Mesenchymal stem cell (in vitro differentiated cells and primary cell): ENCODE results near the gene TMCC3.

ENCODE experiments used
- DNase-seq: peaks from one replicate; pipeline ENCODE4 v3.0.0-alpha.2; 2013
- H2AFZ ChIP-seq: one replicate; pipeline ENCODE4 v1.6.1; 2013; ENCODE audit warnings: low read depth, mild to moderate bottlenecking, control low read depth, inconsistent platforms, low read length, moderate library complexity
- H2AK5ac ChIP-seq: 2 replicates; pipeline ENCODE4 v1.6.1; 2013; ENCODE audit warnings: low read length, moderate library complexity, mild to moderate bottlenecking, inconsistent platforms; ENCODE audit not compliant: severe bottlenecking
- H2BK120ac ChIP-seq: one replicate; pipeline ENCODE4 v1.6.1; 2013; ENCODE audit warnings: low read depth, mild to moderate bottlenecking, inconsistent platforms, low read length, moderate library complexity
- H2BK12ac ChIP-seq, 2 experiments: one replicate each; pipeline ENCODE4 v1.6.1; 2013; ENCODE audit warnings: inconsistent platforms in 2 of 2, low read length in 2 of 2, mild to moderate bottlenecking in 2 of 2, moderate library complexity in 2 of 2, control low read depth in 1 of 2
- H2BK15ac ChIP-seq: one replicate; pipeline ENCODE4 v1.6.1; 2013; ENCODE audit warnings: mild to moderate bottlenecking, low read depth, inconsistent platforms; ENCODE audit not compliant: poor library complexity, severe bottlenecking
- H2BK5ac ChIP-seq: 2 replicates; pipeline ENCODE4 v1.6.1; 2013; ENCODE audit warnings: low read depth, mild to moderate bottlenecking, low read length, control low read depth, inconsistent platforms; ENCODE audit not compliant: poor library complexity, severe bottlenecking
- H3K14ac ChIP-seq, 2 experiments: one replicate each; pipeline ENCODE4 v1.6.1; 2013; ENCODE audit warnings: inconsistent platforms in 2 of 2, low read length in 2 of 2, control low read depth in 1 of 2, mild to moderate bottlenecking in 1 of 2, moderate library complexity in 1 of 2
- H3K18ac ChIP-seq, 2 experiments: one replicate each; pipeline ENCODE4 v1.6.1; 2013; ENCODE audit warnings: inconsistent platforms in 2 of 2, low read length in 2 of 2, control low read depth in 1 of 2, low read depth in 1 of 2, mild to moderate bottlenecking in 1 of 2
- H3K23ac ChIP-seq, 2 experiments: one replicate each; pipeline ENCODE4 v1.6.1; 2013; ENCODE audit warnings: inconsistent platforms in 2 of 2, low read length in 2 of 2, mild to moderate bottlenecking in 2 of 2, moderate library complexity in 2 of 2, control low read depth in 1 of 2
- H3K27ac ChIP-seq: 2 replicates; pipeline ENCODE4 v1.5.1; 2013; ENCODE audit warnings: mild to moderate bottlenecking, moderate library complexity, low read length, control low read depth, inconsistent platforms; ENCODE audit not compliant: poor library complexity, severe bottlenecking
- H3K27me3 ChIP-seq, 2 experiments: 2 replicates each; pipeline versions ENCODE4 v1.6.1 to v1.7.0; 2013; ENCODE audit warnings: low read length in 2 of 2, mild to moderate bottlenecking in 2 of 2, moderate library complexity in 2 of 2, control low read depth in 1 of 2, inconsistent platforms in 1 of 2; ENCODE audit not compliant: control insufficient read depth in 1 of 2, insufficient read depth in 1 of 2
- H3K36me3 ChIP-seq, 2 experiments: 2 replicates each; pipeline versions ENCODE4 v1.6.1 to v1.7.0; 2013; ENCODE audit warnings: low read length in 2 of 2, control low read depth in 1 of 2, inconsistent platforms in 1 of 2, low read depth in 1 of 2, mild to moderate bottlenecking in 1 of 2; ENCODE audit not compliant: insufficient read depth in 2 of 2, control insufficient read depth in 1 of 2
- H3K4ac ChIP-seq, 2 experiments: one replicate each; pipeline ENCODE4 v1.6.1; 2013; ENCODE audit warnings: inconsistent platforms in 2 of 2, low read length in 2 of 2, mild to moderate bottlenecking in 2 of 2, moderate library complexity in 2 of 2, control low read depth in 1 of 2, low read depth in 1 of 2
- H3K4me1 ChIP-seq: 2 replicates; pipeline ENCODE4 v1.6.1; 2013; ENCODE audit warnings: low read depth, low read length, control low read depth; ENCODE audit not compliant: control insufficient read depth, insufficient read depth
- H3K4me2 ChIP-seq: 2 replicates; pipeline ENCODE4 v1.6.1; 2013; ENCODE audit warnings: low read length, mild to moderate bottlenecking, inconsistent platforms; ENCODE audit not compliant: poor library complexity, severe bottlenecking
- H3K4me3 ChIP-seq, 2 experiments: 2 replicates each; pipeline versions ENCODE4 v1.5.1 to v1.7.0; 2013; ENCODE audit warnings: low read length in 2 of 2, mild to moderate bottlenecking in 2 of 2, control low read depth in 1 of 2, low read depth in 1 of 2; ENCODE audit not compliant: insufficient read depth in 1 of 2
- H3K79me1 ChIP-seq: replicated peaks from 2 replicates; pipeline ENCODE4 v1.6.1; 2013; ENCODE audit warnings: mild to moderate bottlenecking, control low read depth, low read length, inconsistent platforms; ENCODE audit not compliant: poor library complexity, severe bottlenecking
- H3K9ac ChIP-seq: 2 replicates; pipeline ENCODE4 v1.7.0; 2013; ENCODE audit warnings: mild to moderate bottlenecking, low read length, moderate library complexity
- H3K9me3 ChIP-seq: 2 replicates; pipeline ENCODE4 v1.7.0; 2013; ENCODE audit warnings: mild to moderate bottlenecking, low read length; ENCODE audit not compliant: control insufficient read depth
- H4K8ac ChIP-seq: one replicate; pipeline ENCODE4 v1.6.1; 2013; ENCODE audit warnings: inconsistent platforms, mild to moderate bottlenecking, low read length, moderate library complexity
- H4K91ac ChIP-seq: one replicate; pipeline ENCODE4 v1.6.1; 2013; ENCODE audit warnings: mild to moderate bottlenecking, low read length, inconsistent platforms
- WGBS: methylation state at CpG from one replicate; pipeline ENCODE4 v1.1.7; 2013; ENCODE audit warnings: mixed read lengths; 5-methylcytosine and 5-hydroxymethylcytosine counted together

Gene TMCC3

DNA sequence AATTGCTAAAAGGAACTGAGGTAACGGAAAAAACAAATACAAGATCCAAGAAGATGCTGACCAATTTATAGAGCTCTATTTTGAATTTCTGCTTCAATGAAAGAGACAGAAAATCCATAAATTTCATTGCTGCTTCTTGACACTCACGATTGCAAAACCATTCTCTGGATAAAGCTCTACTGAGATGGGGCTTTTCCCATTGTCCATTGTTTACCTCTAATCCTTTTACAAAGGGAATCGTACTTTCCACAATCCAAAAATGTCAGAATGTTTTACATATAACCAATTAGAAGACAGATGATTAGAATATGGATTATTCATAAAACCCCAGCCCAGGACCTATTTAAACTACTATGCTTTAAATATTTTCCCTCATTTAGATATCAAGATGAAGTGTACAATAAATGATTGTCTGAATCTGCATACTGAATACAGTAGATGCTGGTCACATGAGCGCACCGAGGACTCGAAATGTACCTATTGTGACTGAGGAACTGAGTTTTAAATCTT lies 16.7 kb upstream of the TMCC3 start:
- no peak overlapping the region for H3K23ac ChIP-seq
- no peaks in the 10 kb centered on the region for H3K9me3 ChIP-seq
- H2BK12ac ChIP-seq: no peak overlapping the region
- H2AFZ ChIP-seq: no peak overlapping the region
- no peak overlapping the region for H3K4me3 ChIP-seq
- no peaks in the 10 kb centered on the region for H3K79me1 ChIP-seq
- no peak overlapping the region for H3K14ac ChIP-seq
- H4K91ac ChIP-seq: no peak overlapping the region
- no peaks in the 10 kb centered on the region for H3K4me1 ChIP-seq
- H3K27me3 ChIP-seq: peaks cover 3 to 5% of the 10 kb centered on the region in 2 experiments
- H2BK15ac ChIP-seq: no peak overlapping the region
- H3K9ac ChIP-seq: no peak overlapping the region
- H3K4ac ChIP-seq: no peak overlapping the region
- no peak overlapping the region for H3K18ac ChIP-seq
- no peak overlapping the region for H2AK5ac ChIP-seq
- H3K27ac ChIP-seq: no peak overlapping the region
- no peak for DNase-seq
- no peaks in the 10 kb centered on the region for H3K36me3 ChIP-seq
- H2BK5ac ChIP-seq: no peak overlapping the region
- no peak overlapping the region for H3K4me2 ChIP-seq
- no peak overlapping the region for H4K8ac ChIP-seq
- 82% methylated on average over 2 of the region's 6 CpGs for WGBS
- no peak overlapping the region for H2BK120ac ChIP-seq

DNA sequence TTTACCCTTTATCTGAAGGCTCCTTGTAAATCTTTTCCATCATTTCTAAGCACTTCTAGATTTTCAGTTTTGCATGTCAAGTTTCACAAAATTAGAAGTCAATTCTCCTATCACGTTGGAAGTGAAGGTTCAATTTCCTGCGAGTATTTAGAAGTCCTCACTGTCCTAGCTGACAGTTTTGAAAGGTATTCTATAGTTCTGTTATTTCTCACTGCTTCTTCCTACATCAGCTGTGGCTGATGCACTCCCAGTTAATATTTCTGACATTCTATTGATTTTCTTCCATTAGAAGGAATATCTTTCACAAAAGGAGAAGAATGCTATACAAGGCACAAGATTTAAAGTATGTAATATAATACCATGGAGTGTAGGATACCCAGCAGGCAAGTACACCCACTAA lies 15.8 kb upstream of the TMCC3 start:
- no peak overlapping the region for H4K8ac ChIP-seq

DNA sequence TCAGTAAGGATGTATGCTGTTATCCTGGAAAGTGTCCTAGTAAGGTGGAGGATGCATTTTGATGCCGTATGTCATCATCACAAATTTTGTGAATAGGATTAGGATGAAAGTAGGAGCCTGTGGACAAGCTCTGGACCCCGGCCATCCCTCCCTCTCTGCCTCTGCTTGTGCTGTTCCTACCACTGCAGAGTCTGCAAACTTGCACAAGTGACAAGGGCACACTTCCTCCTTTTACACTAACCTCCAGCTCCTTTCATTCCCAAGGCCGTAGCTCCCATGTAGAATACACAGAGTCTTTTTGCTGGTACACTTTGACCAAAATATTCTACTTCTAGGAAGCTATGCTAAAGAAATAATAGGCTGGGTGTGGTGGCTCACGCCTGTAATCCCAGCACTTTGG lies 13.3 kb upstream of the TMCC3 start:
- Histone ChIP-seq H3K9me3 (no peaks in the 10 kb centered on the region), H2BK5ac (no peak overlapping the region), H4K8ac (no peak overlapping the region), H3K9ac (no peak overlapping the region), H2AFZ (no peak overlapping the region), H3K36me3 (no peaks in the 10 kb centered on the region), H3K27ac (no peak overlapping the region), H3K18ac (no peak overlapping the region), H3K4ac (no peak overlapping the region), H2BK15ac (no peak overlapping the region), H3K4me1 (no peaks in the 10 kb centered on the region), H2AK5ac (no peak overlapping the region), H3K4me3 (no peak overlapping the region), H4K91ac (no peak overlapping the region), H3K27me3 (no peaks in the 10 kb centered on the region), H3K23ac (no peak overlapping the region), H3K14ac (no peak overlapping the region), H3K79me1 (no peaks in the 10 kb centered on the region), H2BK12ac (no peak overlapping the region), H2BK120ac (no peak overlapping the region), H3K4me2 (no peak overlapping the region)
- WGBS: 98% methylated on average over 4 of the region's 4 CpGs
- no peak for DNase-seq

More for the DNA sequence above, 15.8 kb upstream of the TMCC3 start:
- no peaks in the 10 kb centered on the region for H3K4me1 ChIP-seq
- no peak overlapping the region for H3K18ac ChIP-seq
- H2AFZ ChIP-seq: no peak overlapping the region
- H2BK15ac ChIP-seq: no peak overlapping the region
- no peak overlapping the region for H3K23ac ChIP-seq
- no peak overlapping the region for H3K27ac ChIP-seq
- H2BK120ac ChIP-seq: no peak overlapping the region
- no peak overlapping the region for H2AK5ac ChIP-seq
- no peak overlapping the region for H3K4me2 ChIP-seq
- peaks cover 3 to 5% of the 10 kb centered on the region in 2 experiments for H3K27me3 ChIP-seq
- no peaks in the 10 kb centered on the region for H3K9me3 ChIP-seq
- no peak overlapping the region for H3K14ac ChIP-seq
- H3K79me1 ChIP-seq: no peaks in the 10 kb centered on the region
- H4K91ac ChIP-seq: no peak overlapping the region
- H2BK5ac ChIP-seq: no peak overlapping the region
- H3K36me3 ChIP-seq: no peaks in the 10 kb centered on the region
- no peak for DNase-seq
- 100% methylated on average over 1 of the region's 2 CpGs for WGBS
- no peak overlapping the region for H3K4ac ChIP-seq
- no peak overlapping the region for H3K4me3 ChIP-seq
- H3K9ac ChIP-seq: no peak overlapping the region
- H2BK12ac ChIP-seq: no peak overlapping the region

DNA sequence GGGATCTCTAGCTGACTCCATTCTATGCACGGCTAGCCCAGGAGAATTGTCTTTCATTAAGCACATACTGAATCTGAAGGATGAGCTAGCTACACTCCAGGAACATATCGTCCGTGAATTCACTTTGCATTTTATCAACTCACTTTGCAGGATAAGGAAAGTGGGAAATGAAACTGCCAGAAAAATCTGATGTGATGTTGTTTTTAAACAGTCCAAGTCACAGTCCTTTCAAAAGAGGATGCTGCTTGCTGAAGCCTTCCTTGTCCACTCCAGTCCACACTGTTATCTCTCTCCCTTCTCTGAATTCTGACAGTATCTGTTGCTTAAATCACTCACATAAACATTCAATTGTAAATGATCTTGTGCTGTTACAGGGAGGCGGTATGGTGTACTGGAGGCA lies 12.7 kb upstream of the TMCC3 start:
- Histone ChIP-seq H3K4me1 (no peaks in the 10 kb centered on the region), H3K4ac (no peak overlapping the region), H3K9me3 (no peaks in the 10 kb centered on the region), H3K27ac (no peak overlapping the region), H3K79me1 (no peaks in the 10 kb centered on the region), H3K9ac (no peak overlapping the region), H3K4me3 (no peak overlapping the region), H2BK12ac (no peak overlapping the region), H3K27me3 (no peaks in the 10 kb centered on the region), H3K4me2 (no peak overlapping the region), H4K8ac (no peak overlapping the region), H4K91ac (no peak overlapping the region), H2BK120ac (no peak overlapping the region), H2BK5ac (no peak overlapping the region), H2AK5ac (no peak overlapping the region), H2AFZ (no peak overlapping the region), H2BK15ac (no peak overlapping the region), H3K14ac (no peak overlapping the region), H3K36me3 (no peaks in the 10 kb centered on the region), H3K23ac (no peak overlapping the region), H3K18ac (no peak overlapping the region)
- WGBS: 73% methylated on average over 1 of the region's 4 CpGs
- DNase-seq: no peak
